Coronary artery (tissue), 2 donors: ENCODE data around the gene RIPOR2.
"Not testable (repeated sequence)": the region's sequence is repeated elsewhere in the genome, so short reads cannot be mapped to it uniquely, and the experiment has no call there.

Experiments
- DNase-seq: peaks from one replicate; pipeline ENCODE4 v3.0.0-alpha.2; 2017; ENCODE audit warnings: low spot score
- H3K27ac ChIP-seq, 2 donors: fragments of 200-600 bp; sonication (generic); one replicate each; pipeline ENCODE4 v1.5.1; 2016 to 2019
- H3K4me3 ChIP-seq: fragments of 200-600 bp; sonication (generic); 2 replicates; pipeline ENCODE4 v1.5.1; 2016; ENCODE audit warnings: mild to moderate bottlenecking, moderate library complexity
- CTCF ChIP-seq: fragments of 200-600 bp; sonication (generic); IDR thresholded peaks from one replicate; pipeline ENCODE4 v1.5.1; 2019; ENCODE audit warnings: antibody characterized with exemption

The RIPOR2 gene

GRCh38 chr6:24931718-24932691, 3.8 kb downstream of the RIPOR2 start:
- Histone ChIP-seq H3K4me3 (no peak overlapping the region), H3K27ac (no peak overlapping the region)
- TF ChIP-seq CTCF: no peak
- no peak for DNase-seq

- Histone ChIP-seq H3K4me3 (no peak overlapping the region), H3K27ac (no peak overlapping the region)
- no peak for TF ChIP-seq CTCF
- no peak for DNase-seq
These were observed 4.5 kb downstream of the RIPOR2 start for GRCh38 chr6:24931296-24931695.

GRCh38 chr6:24930431-24930871, 5.3 kb downstream of the RIPOR2 start:
- no peak for TF ChIP-seq CTCF
- DNase-seq: no peak
- Histone ChIP-seq H3K27ac (no peak overlapping the region), H3K4me3 (no peak overlapping the region)

GRCh38 chr6:24929242-24929641, 6.5 kb downstream of the RIPOR2 start:
- no peak overlapping the region for H3K27ac ChIP-seq
- TF ChIP-seq CTCF: no peak
- DNase-seq: no peak

GRCh38 chr6:24927985-24928745, 7.6 kb downstream of the RIPOR2 start:
- Histone ChIP-seq H3K4me3 (no peak overlapping the region), H3K27ac (no peak overlapping the region)
- DNase-seq: no peak
- no peak for TF ChIP-seq CTCF

More at GRCh38 chr6:24929242-24929641, 6.5 kb downstream of the RIPOR2 start:
- no peak overlapping the region for H3K4me3 ChIP-seq

GRCh38 chr6:24927277-24927955, 8.3 kb downstream of the RIPOR2 start:
- Histone ChIP-seq H3K4me3 (no peak overlapping the region), H3K27ac (no peak overlapping the region)
- no peak for TF ChIP-seq CTCF
- DNase-seq: no peak

- not testable (repeated sequence) for H3K27ac ChIP-seq, DNase-seq, H3K4me3 ChIP-seq
These were observed 9.1 kb downstream of the RIPOR2 start for GRCh38 chr6:24926647-24927046.
